A549 treated with CORT108297 at 1 μM for 4 hours (cell line): ENCODE results near the gene HES5. TPM values are rescaled to one million over a fixed set of nuclear protein-coding genes. Genes with fewer than 3 reads are reported as not detected.

Source experiments
- total RNA-seq: library from RNA; stranded (reverse); fragments of 200-300 nt; extraction: Qiagen RNA extraction; gene quantifications from 5 replicates; pipeline ENCODE4 v1.2.3, GENCODE V29; 2022

HES5 gene
- total RNA-seq, result not detected in 5 replicates

DNA sequence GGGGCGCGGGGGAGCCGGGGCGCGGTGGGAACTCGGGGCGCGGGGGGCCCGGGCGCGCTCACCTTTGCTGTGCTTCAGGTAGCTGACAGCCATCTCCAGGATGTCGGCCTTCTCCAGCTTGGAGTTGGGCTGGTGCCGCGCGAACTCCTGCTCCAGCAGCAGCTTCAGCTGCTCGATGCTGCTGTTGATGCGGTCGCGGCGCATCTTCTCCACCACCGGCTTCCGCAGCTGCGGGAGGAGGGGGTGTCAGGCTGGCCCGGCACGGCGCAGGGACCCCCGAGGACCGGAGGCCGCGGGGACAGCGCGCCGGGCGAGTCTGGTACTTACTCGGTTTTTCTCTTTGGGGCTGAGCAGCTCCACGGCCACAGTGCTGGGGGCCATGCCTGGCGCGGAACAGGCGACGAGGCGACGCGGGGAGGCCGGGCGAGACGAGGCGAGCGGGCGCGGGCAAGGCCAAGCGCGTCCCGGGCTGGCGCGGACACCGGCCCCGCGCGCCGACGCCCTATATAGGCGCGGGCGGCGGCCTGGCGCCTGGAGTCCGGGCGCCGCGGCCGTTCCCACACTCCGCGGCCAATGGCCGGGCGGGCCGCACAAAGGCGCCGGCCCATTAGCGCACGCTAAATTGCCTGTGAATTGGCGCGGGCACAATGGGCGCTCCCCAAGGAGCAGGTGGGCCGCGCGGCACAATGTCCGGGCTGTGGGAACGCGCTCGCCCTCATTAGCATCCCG, at the start of gene HES5:
HES5 (minus strand) TSS at position 480 of the 729 bp plus-strand sequence; CDS start at position 381, 99 bp downstream.

GRCh38 chr1:2556277-2556677, 26.2 kb upstream of the HES5 start, which contains the start of gene TNFRSF14:
TNFRSF14 (plus strand) TSS chr1:2556371; CDS start chr1:2556665, 294 bp downstream.

GRCh38 chr1:2525920-2526823, 3.9 kb downstream of the HES5 start, which contains the start of gene PANK4:
PANK4 (minus strand) TSS chr1:2526596; CDS start chr1:2526587, 9 bp downstream.

Other genes starting within 250 kb of the HES5 start
- 5.7 to 7.3 TPM (median 6.6 TPM) in 5 replicates for gene MORN1, start 138.7 kb downstream of the HES5 start, total RNA-seq
- gene RER1, start 138.4 kb downstream of the HES5 start, total RNA-seq, result 96.2 to 125 TPM (median 119 TPM) in 5 replicates
- gene PEX10, start 117.7 kb downstream of the HES5 start, total RNA-seq, result 18.3 to 25.1 TPM (median 23.5 TPM) in 5 replicates
- 0.16 to 0.33 TPM (median 0.28 TPM) in 5 replicates for gene PLCH2, start 54.0 kb downstream of the HES5 start, total RNA-seq
- gene PANK4, start 3.7 kb downstream of the HES5 start, total RNA-seq, result 9.4 to 14.0 TPM (median 12.1 TPM) in 5 replicates
- 0.09 to 0.35 TPM (median 0.16 TPM) in 5 replicates for gene TNFRSF14, start 26.1 kb upstream of the HES5 start, total RNA-seq
- 17.3 to 26.0 TPM (median 22.0 TPM) in 5 replicates for gene PRXL2B, start 56.5 kb upstream of the HES5 start, total RNA-seq
- gene MMEL1, start 102.8 kb upstream of the HES5 start, total RNA-seq, result 0.18 TPM in 1 of 5 replicates, not detected in the others